ENCODE measurements around the gene BTBD18. TPM values are rescaled to one million over a fixed set of nuclear protein-coding genes. Genes with fewer than 3 reads are reported as not detected.
"Not testable (repeated sequence)": the region's sequence is repeated elsewhere in the genome, so short reads cannot be mapped to it uniquely, and the experiment has no call there.

Gene BTBD18
- total and polyA plus RNA-seq, 4 donors, result not detected

DNA sequence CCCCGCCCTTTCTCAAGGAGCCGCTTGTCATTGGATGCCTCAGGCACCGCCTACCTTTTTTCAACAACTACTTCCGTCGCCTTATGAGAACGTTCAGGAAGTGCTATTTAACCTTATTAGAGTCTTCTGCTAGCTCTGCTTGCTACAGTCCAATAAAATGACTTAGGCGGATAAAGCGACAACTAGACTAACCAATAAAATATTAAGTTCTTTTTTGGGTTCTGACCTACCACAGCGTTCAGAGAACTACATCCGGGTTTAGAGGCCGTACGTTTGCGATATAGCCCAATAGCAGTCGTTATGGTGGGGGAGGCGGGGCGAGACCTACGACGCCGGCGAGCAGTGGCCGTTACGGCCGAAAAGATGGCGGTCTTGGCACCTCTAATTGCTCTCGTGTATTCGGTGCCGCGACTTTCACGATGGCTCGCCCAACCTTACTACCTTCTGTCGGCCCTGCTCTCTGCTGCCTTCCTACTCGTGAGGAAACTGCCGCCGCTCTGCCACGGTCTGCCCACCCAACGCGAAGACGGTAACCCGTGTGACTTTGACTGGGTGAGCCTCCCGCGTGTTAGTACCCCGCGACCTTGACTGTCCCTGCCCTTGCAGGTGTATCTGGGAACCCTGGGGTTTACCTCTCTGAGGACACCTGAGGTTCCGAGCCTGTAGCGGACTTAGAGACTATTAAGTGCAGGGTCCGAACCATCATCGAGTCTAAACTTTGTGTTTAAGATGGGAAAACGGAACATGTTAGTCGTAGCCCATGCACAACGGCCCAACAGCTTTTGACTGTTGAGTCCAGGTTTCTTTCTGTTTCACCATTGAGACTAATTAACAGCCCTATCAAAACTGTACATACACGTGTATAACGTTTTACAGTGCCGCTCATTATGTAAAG, 39.1 kb downstream of the BTBD18 start, which contains the start of gene TMX2:
Gene TMX2 (plus strand): TSS at position 338 of the 895 bp plus-strand sequence. CDS start 26 bp downstream, at position 364.
- Histone ChIP-seq H3K4me3 (peak within 1 kb of the TSS; percentile 91), H3K9ac (ENCODE audit: insufficient read depth in 1 of 2, low read length in 2 of 2) (peak within 1 kb of the TSS; percentile 84 to 85), H3K4me1 (ENCODE audit: control insufficient read depth in 5 of 5, insufficient read depth in 5 of 5, low read length in 5 of 5) (peaks cover 0 to 22% (median 11%) of the 10 kb centered on the region in 5 donors), H3K36me3 (ENCODE audit: control insufficient read depth in 4 of 4, insufficient read depth in 4 of 4, low read length in 4 of 4) (peaks cover 0 to 5% (median 2%) of the 10 kb centered on the region in 4 donors), H3K27ac (ENCODE audit: low read depth in 1 of 2, low read length in 1 of 2) (peak within 1 kb of the TSS; percentile 87 to 94), H3K9me3 (ENCODE audit: control insufficient read depth in 4 of 4, insufficient read depth in 3 of 4, low read length in 3 of 4) (no peaks in the 10 kb centered on the region), H3K27me3 (ENCODE audit: control insufficient read depth in 3 of 3, insufficient read depth in 3 of 3, low read length in 2 of 3) (no peaks in the 10 kb centered on the region)
- DNase-seq (peak; percentile 94 to 100 (median 99)), ATAC-seq (ENCODE audit: insufficient read depth, low FRiP score) (peak; percentile 95)
- TF ChIP-seq CTCF (IDR thresholded peaks at IDR 0.05; ENCODE audit: control extremely low read depth, extremely low read depth), result no peak
- 1% methylated on average over 53 of the region's 53 CpGs for WGBS, 2 donors

DNA sequence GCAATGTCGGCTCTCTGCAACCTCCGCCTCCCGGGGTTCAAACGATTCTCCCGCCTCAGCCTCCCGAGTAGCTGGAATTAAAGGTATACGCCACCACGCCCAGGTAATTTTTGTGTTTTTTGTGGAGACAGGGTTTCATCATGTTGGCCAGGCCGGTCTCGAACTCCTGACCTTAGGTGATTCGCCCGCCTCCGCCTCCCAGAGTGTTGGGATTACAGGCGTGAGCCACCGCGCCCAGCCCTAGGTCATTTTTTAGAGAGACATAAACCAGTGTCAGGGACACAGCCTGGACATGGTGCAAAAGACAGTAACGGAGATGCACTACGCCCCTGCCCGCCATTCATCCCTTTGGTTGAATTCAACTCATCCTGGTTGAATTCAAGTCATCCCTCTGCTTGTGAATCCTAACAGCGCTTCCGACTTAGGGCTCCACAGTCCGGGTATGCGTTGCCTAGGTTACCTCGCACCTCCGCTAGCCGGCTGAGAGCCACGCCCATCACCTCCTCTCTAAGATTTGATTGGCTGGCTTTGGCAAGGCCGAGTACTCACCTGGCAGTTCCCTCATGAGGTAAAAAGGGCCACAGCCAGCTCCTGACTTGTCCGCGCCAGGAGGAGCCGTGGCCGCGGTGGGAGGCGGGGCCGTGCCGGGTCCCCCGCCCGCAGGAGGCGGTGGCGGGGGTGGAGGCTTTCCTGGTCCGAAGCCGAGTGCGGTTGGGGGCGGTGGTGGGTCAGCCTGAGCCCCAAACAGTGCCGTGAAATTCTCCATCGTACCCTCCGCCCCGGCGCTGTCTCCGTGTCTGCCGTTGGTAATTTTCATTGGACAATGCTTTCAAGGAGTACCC, 40.0 kb downstream of the BTBD18 start, which contains the start of gene MED19:
Gene MED19 (minus strand): TSS at position 802 of the 842 bp plus-strand sequence. CDS start 36 bp downstream, at position 766.
- H3K4me1 ChIP-seq (ENCODE audit: control insufficient read depth in 5 of 5, insufficient read depth in 5 of 5, low read length in 5 of 5), result peaks cover 0 to 22% (median 11%) of the 10 kb centered on the region in 5 donors
- WGBS, 2 donors, result 6 to 8% methylated on average over 51 of the region's 51 CpGs
- H3K9ac ChIP-seq (ENCODE audit: insufficient read depth in 1 of 2, low read length in 2 of 2), result peak within 1 kb of the TSS; percentile 84 to 85
- ATAC-seq (ENCODE audit: insufficient read depth, low FRiP score), result peak; percentile 54
- H3K4me3 ChIP-seq, result peak within 1 kb of the TSS; percentile 91
- H3K27me3 ChIP-seq (ENCODE audit: control insufficient read depth in 3 of 3, insufficient read depth in 3 of 3, low read length in 2 of 3), result no peaks in the 10 kb centered on the region
- DNase-seq, result peak; percentile 79 to 87 (median 82)
- H3K9me3 ChIP-seq (ENCODE audit: control insufficient read depth in 4 of 4, insufficient read depth in 3 of 4, low read length in 3 of 4), result no peaks in the 10 kb centered on the region
- H3K27ac ChIP-seq (ENCODE audit: low read depth in 1 of 2, low read length in 1 of 2), result peak within 1 kb of the TSS; percentile 87 to 94
- H3K36me3 ChIP-seq (ENCODE audit: control insufficient read depth in 4 of 4, insufficient read depth in 4 of 4, low read length in 4 of 4), result peaks cover 0 to 5% (median 2%) of the 10 kb centered on the region in 4 donors
- TF ChIP-seq CTCF (IDR thresholded peaks at IDR 0.05; ENCODE audit: control extremely low read depth, extremely low read depth), result no peak

- Histone ChIP-seq H3K36me3 (ENCODE audit: control insufficient read depth in 4 of 4, insufficient read depth in 4 of 4, low read length in 4 of 4) (peaks cover 2 to 6% (median 4%) of the 10 kb centered on the region in 4 donors), H3K4me1 (ENCODE audit: control insufficient read depth in 5 of 5, insufficient read depth in 5 of 5, low read length in 5 of 5) (peaks cover 0 to 22% (median 11%) of the 10 kb centered on the region in 5 donors), H3K9ac (ENCODE audit: insufficient read depth in 1 of 2, low read length in 2 of 2) (no peak overlapping the region), H3K4me3 (no peak overlapping the region), H3K27ac (ENCODE audit: low read depth in 1 of 2, low read length in 1 of 2) (no peak overlapping the region), H3K9me3 (ENCODE audit: control insufficient read depth in 4 of 4, insufficient read depth in 3 of 4, low read length in 3 of 4) (no peaks in the 10 kb centered on the region), H3K27me3 (ENCODE audit: control insufficient read depth in 3 of 3, insufficient read depth in 3 of 3, low read length in 2 of 3) (no peaks in the 10 kb centered on the region)
- WGBS, 2 donors, result 92 to 97% methylated on average over 5 of the region's 5 CpGs
- TF ChIP-seq CTCF (IDR thresholded peaks at IDR 0.05; ENCODE audit: control extremely low read depth, extremely low read depth), result no peak
- DNase-seq, result no peak
- no peak for ATAC-seq (ENCODE audit: insufficient read depth, low FRiP score)
Observed at GRCh38 chr11:57709802-57710367, 41.7 kb downstream of the BTBD18 start.

- 68 to 91% methylated on average over 8 of the region's 8 CpGs for WGBS, 2 donors
- not testable (repeated sequence) for H3K9ac ChIP-seq (ENCODE audit: insufficient read depth in 1 of 2, low read length in 2 of 2); ATAC-seq (ENCODE audit: insufficient read depth, low FRiP score)
Observed at GRCh38 chr11:57705432-57705831, 46.2 kb downstream of the BTBD18 start.

More at GRCh38 chr11:57705432-57705831, 46.2 kb downstream of the BTBD18 start:
- peaks cover 11 to 20% (median 16%) of the 10 kb centered on the region in 4 donors for H3K36me3 ChIP-seq (ENCODE audit: control insufficient read depth in 4 of 4, insufficient read depth in 4 of 4, low read length in 4 of 4)
- not testable (repeated sequence) for H3K9me3 ChIP-seq (ENCODE audit: control insufficient read depth in 4 of 4, insufficient read depth in 3 of 4, low read length in 3 of 4); H3K27ac ChIP-seq (ENCODE audit: low read depth in 1 of 2, low read length in 1 of 2); DNase-seq; H3K4me1 ChIP-seq (ENCODE audit: control insufficient read depth in 5 of 5, insufficient read depth in 5 of 5, low read length in 5 of 5); H3K4me3 ChIP-seq; H3K27me3 ChIP-seq (ENCODE audit: control insufficient read depth in 3 of 3, insufficient read depth in 3 of 3, low read length in 2 of 3)

All from lung (tissue), 12 donors.